Activated naive CD4-positive, alpha-beta T cell (primary cell): ENCODE measurements around the gene ZNF761.
"Not testable (repeated sequence)": the region's sequence is repeated elsewhere in the genome, so short reads cannot be mapped to it uniquely, and the experiment has no call there.

Source experiments
- DNase-seq, 4 experiments: peaks; one replicate each; lab custom pipeline; 2025; lab: John Stamatoyannopoulos, UW

The ZNF761 gene

DNA sequence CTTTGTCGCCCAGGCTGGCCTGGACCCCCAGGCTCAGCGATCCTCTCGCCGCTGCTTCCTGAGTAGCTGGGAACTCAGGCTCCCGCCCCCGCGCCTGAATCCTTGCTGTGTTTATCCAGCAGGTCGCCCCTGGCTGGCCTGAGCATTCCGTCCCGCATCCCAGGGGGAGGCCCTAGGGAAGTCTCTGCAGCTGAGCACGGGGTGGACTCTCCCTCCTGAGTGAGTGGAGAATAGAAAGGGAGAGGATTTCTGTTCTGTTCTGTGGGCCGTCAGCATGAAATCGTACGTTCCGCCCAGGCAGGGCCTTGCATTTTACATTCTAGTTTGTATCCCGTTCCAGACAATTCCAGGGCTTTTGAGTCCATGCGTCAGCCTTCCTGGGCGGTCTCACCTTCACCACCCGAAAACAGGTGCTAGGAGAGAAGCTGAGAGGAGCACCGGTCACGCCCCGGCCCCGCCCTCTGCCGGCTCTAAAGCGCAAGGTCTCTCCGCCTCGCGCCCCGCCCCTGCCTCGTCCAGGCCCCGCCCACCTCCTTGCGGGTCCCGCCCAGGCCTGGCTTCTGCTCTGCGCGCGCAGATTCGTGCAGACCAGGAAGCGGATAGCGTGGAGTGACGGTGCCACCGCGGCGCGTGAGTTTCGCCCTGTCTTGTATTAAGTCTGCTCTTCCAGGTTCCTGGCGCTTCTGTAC is at the start of gene ZNF761:
Gene ZNF761, plus strand, starts transcription at position 586 of the 689 bp plus-strand sequence. CDS start 15,285 bp downstream, outside the sequence.
- DNase-seq, result peak; percentile 91 to 99 (median 98)

DNA sequence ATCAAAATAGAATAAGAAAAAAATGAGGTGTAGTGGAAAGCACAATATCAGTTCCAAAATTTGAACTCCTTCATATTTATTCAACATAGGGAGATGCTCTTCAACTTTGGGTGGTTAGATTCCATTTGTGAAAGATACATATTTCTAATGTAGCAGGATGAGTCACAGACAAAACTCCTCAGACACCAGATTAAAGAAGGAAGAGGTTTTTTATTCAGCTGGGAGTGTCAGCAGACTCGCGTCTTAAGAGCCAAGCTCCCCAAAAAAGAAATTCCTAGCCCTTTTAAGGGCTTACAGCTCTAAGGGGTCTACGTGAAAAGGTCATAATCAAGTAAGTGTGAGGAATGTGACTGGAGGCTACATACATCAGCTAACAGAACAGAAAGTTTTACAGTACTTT is 43.6 kb upstream of the ZNF761 start:
- no peak for DNase-seq

DNA sequence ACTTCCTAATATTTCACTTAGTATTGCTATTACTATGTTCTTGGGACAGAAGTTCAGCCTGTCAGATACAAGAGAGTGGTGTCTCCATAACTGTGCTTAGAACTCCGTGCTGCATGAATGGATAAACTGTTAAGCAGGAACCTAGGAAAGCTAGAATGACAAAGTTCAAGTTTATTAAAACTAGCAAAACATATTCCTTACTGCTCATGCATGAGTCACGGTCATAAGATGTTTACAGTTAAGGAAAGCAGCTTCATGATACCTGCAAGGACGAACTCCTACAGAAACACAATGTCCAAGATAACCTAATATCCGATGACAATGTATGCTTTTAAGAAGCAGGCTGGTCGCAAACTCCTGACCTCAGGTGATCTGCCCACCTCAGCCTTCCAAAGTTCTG is 42.9 kb upstream of the ZNF761 start:
- no peak for DNase-seq

DNA sequence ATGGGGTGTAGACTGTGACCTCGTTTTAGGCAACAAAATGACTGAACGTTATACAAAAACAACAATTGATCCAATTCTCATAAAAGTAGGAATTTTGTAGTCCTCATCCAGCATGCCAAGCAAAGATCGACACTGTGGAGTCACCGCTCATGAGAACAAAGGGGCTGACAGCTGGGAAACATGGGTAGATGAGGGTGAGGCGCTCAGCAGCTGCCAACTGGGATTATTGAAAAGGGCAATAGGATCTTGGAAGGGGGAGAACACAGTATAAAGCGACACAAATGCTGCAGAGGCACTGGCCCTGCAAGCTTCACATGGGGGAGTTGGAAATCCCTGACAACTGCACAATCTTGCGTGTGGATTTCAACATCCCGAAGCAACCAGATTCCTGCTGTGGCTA is 42.2 kb upstream of the ZNF761 start:
- DNase-seq, result no peak

DNA sequence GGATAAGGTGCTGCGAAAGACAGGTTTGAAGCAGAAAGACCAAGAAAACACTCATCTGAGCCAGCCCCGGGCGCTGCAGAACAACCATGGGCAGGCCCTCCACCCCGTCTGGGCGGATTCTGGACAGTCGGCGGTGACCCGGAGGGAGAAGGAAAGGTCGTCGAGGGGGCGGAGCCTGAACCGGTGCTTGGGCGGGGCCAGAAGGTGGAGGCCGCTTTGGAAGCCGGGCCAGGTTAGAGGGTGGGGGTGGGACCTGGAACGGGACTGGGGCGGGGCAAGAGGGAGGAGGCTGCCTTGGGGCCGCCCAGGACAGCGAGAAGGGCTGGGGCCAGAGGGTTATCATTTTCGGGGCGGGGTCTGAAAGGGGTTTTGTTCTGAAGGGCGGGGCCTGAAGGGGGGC is 41.8 kb upstream of the ZNF761 start:
- no peak for DNase-seq

DNA sequence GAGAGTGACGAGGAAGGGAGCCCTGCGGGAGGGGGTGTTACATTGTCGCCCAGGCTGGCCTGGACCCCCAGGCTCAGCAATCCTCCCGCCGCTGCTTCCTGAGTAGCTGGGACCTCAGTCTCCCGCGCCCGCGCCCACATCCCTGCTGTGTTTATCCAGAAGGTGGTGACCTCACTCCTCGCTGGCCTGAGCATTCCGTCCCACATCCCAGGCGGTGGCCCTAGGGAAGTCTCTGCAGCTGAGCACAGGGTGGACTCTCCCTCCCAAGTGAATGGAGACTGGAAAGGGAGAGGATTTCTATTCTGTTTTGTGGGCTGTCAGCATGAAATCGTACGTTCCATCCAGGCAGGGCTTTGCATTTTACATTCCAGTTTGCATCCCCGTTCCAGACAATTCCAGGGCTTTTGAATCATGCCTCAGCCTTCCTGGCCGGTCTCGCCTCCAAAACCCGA is 37.2 kb upstream of the ZNF761 start:
- DNase-seq, result peak in 1 of 4 experiments; percentile 9

DNA sequence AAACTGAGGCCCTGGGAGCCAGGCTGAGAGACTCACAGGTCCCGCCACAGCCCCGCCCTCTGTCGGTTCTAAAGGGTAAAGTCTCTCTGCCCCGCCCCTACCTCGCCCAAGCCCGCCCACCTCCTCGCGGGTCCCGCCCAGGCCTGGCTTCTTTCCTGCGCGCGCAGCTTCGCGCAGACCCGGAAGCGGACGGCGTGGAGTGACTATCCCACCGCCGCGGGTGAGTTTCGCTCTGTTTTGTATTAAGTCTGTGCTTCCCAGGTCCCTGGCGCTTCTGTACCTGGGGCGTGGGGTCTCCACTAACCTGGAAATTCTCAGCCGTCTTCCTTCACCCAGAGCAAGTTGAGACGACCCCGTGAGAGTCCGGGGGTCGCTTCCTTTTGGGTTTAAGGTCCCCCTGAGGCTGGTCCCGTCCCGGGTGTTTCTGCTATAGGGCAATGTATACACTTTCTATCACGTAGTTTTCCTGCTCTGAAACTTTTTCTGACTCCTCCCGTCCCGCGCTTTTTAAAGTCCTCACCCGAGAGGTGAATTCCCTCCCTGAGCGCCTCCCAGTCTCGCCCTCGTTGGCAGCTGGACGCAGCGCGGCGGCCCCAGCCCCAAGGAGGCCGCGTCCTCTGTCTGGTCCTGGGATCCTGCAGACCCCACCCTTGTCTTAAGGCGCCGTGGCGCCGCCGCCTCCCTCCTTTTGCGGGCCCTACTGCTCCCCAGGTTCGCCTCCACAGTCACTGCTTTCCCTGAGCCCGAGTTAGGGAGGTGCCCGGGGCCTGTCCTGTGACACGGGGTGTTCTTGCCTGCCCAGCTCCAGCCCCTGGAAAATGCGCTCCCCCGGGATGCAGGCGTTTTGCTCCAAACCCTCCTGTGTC is 36.6 kb upstream of the ZNF761 start, which contains the start of gene ZNF765:
Gene ZNF765, plus strand, starts transcription at position 176 of the 866 bp plus-strand sequence. CDS start 2,867 bp downstream, outside the sequence.
- peak; percentile 93 to 97 (median 97) for DNase-seq

DNA sequence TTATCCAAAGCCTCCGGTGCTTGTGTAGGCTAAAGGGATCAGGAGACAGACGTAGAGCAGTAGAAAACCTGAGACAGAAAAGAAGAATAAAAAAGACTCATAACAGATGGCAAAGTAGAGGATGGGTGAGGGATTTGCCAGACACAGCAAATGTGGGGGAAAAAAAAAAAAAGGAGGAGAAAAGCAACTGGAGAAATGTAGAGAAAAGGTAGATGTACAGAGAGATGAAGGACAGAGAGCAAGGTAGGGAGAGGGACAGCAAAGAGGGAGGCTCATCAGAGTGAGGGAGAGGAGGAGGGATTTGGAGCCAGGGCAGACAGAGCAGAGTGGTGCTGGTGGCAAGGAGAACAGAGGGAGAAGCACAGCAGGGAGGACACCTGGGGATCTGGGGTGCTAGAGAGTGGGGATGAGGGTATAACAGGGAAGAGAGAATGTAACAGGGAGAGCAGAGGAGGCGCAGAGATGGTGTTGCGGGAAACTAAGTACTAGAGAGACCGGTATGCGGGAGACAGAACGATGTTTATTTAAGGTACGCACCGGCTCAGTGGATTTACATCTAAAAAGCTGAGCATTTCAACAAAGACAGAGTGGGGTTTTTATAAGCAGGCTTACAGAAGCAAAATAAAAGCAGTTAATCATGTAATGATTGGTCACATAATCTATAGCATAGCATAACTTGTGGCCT is 35.8 kb upstream of the ZNF761 start:
- DNase-seq, result not testable (repeated sequence)

DNA sequence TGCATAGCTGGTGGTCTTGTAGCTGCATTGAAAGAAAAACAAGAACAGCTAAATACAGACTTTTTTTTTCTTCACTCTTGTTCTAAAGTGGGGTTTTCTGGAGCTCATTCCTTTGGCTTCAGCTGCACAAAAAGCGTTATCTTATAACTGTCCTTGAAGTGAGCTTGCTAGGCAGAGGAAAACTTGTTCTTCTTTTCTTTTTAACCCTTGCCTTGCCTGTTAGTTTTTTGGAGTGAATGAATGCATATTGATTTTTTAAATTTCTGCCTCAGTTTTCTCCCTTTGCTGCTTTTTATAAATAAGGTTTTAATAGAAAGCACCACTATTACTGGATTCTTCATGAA is 35.3 kb upstream of the ZNF761 start:
- no peak for DNase-seq

DNA sequence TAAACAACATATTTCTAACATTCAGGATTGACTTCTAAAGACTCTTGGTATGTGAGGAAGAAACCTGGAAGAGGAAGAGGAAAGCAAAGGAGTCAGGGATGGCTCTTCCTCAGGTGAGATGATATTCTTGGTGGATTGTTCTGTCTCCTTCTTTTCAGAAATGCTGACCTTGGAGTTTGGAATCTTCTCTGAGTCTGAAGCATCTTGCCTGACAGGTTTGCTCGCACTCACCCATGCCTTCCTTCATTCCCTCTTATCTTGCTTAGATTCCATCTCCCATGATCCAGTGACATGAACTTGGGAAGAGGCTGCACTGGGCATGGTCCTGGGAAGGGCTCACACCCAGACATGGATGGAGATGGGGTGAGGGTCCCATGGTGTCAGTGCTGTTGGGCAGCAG is 33.9 kb upstream of the ZNF761 start:
- not testable (repeated sequence) for DNase-seq

DNA sequence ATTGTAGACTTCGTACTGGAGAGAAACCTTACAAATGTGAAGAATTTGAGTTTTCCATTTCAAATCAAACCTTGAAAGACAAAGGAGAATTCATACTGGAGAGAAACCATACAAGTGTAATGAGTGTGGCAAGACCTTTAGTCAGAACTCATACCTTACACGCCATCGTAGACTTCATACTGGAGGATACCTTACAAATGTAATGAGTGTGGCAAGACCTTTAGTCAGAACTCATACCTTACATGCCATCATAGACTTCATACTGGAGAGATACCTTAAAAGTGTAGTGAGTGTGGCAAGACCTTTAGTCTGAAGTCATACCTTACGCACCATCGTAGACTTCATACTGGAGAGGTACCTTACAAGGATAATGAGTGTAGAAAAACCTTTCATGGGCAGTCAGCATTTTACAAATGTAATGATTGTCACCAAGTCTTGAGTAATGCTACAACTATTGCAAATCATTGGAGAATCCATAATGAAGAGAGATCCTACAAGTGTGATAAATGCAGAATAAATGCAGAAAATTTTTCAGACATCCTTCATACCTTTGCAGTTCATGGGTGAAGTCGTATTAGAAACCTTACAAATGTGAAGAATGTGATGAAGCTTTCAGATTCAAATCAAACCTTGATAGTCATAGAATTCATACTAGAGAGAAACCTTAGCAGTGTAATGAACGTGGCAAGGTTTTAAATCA is 22.1 kb upstream of the ZNF761 start:
- DNase-seq, result no peak

DNA sequence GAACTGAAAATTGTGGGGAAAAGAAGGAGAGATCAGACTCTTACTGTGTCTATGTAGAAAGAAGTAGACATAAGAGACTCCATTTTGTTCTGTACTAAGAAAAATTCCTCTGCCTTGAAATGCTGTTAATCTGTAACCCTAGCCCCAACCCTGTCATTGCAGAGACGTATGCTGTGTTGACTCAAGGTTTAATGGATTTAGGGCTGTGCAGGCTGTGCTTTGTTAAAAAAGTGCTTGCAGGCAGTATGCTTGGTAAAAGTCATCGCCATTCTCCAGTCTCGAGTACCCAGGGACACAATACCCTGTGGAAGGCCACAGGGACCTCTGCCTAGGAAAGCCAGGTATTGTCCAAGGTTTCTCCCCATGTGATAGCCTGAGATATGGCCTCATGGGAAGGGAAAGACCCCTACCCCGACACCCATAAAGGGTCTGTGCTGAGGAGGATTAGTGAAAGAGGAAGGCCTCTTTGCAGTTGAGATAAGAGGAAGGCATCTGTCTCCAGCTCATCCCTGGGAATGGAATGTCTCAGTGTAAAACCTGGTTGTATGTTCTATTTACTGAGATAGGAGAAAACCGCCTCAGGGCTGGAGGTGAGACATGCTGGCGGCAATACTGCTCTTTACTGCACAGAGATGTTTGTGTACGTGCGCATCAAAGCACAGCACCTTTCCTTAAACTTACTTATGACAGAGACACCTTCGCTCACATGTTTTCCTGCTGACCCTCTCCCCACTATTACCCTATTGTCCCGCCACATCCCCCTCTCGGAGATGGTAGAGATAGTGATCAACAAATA is 11.1 kb upstream of the ZNF761 start:
- not testable (repeated sequence) for DNase-seq

DNA sequence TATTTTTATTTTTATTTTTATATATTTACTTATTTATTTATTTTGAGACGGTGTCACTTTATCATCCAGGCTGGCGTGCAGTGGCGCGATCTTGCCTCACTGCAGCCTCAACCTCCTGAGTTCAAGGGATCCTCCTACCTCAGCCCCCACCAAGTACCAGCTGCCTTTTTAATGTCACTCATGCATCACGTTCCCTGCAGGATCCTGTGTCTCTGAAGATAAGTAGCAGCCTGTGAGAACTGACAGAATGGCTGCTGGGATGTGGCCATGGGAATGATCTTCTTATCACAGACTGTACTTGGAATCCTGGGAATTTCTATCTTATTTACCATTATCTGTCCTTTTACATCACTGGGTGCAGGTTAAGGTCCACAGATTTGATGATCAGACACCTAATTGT is 9.2 kb upstream of the ZNF761 start:
- DNase-seq, result no peak

DNA sequence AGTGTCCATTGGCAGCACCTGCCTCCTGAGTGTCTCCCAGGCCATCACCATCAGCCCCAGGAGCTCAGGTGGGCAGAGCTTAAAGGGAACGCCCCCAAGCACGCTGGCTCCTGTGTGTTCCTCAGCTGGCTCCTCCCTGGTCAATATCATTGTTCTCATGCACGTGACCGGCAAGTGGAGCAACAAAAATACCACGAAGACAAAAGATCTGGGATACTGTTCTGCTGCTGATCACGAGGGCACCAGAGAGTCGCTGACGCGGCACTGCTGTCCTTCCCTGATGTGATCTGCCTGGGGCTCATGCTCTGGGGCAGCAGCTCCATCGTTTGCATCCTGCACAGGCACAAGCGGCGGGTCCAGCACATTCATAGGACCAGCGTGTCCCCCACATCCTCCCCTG is 8.7 kb upstream of the ZNF761 start:
- DNase-seq, result not testable (repeated sequence)

DNA sequence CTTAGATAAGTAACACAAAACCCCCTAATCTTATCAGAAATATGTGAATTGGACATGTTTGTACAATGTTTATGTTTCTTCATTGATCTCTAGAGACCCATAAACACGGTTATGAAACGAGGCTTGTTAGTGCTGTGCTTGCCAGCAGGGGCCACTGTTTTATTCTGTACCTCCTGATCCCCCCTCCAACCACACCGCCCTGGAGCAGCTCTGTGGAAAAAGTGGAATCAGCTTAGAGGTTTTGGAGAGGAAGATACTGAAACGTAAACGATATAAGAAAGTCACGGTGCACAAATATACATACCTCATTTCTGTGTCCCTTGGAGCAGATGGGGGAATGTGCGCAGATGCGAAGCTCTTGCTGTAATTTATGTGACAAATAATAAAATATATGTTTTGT is 8.1 kb upstream of the ZNF761 start:
- not testable (repeated sequence) for DNase-seq

DNA sequence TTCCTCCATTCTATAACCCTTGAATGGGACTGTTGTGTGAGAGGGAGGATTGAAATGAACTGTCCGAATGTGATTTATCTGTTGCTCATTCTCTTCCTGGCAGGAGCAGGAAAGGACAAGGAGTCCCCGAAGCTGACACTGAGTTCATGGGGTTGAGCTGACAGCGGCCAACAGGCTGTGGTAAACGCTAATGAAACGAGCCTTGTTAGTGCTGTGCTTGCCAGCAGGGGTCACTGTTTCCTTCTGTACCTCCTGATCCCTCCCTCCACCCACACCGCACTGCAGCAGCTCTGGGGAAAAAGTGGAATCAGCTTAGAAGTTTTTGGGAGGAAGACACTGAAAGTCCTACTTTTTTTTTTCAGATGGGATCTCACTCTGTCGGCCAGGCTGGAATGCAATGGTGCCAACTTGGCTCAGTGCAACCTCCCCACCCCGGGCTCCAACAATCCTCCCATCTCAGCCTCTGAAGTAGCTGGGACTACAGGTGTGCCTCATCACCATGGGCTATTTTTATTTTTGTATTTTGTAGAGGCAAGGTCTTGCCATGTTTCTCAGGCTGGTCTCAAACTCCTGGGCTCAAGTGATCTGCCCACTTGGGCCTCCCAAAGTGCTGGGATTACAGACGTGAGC is 6.7 kb upstream of the ZNF761 start:
- DNase-seq, result peak; percentile 12 to 43 (median 26)

DNA sequence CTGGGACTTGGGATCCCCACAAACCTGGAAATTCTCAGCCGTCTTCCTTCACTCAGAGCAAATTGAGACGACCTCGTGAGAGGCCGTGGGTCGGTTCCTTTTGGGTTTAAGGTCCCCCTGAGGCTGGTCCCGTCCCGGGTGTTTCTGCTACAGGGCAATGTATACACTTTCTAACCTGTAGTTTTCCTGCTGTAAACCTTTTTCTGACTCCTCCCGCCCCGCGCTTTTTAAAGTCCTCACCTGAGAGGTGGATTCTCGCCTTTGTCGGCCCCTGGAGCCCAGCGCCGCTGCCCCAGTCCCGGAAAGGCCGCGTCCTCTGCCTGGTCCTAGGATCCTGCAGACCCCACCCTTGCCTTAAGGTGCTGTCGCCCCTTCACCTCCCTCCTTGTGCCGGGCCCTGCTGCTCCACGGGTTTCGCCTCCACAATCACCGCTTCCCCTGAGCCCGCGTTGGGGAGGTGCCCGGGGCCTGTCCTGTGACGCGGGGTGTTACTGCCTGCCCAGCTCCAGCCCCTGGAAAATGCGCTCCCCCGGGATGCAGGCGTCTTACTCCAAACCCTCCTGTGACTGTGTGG is 391 bp downstream of the ZNF761 start:
- DNase-seq, result no peak

DNA sequence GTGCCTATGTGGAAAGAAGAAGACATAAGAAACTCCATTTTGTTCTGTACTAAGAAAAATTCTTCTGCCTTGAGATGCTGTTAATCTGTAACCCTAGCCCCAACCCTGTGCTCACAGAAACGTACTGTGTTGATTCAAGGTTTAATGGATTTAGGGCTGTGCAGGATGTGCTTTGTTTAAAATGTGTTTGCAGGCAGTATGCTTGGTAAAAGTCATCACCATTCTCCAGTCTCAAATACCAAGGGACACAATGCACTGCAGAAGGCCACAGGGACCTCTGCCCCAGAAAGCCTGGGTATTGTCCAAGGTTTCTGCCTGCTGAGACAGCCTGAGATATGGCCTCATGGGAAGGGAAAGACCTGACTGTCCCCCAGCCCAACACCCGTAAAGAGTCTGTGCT is 12.0 kb downstream of the ZNF761 start:
- DNase-seq, result not testable (repeated sequence)

DNA sequence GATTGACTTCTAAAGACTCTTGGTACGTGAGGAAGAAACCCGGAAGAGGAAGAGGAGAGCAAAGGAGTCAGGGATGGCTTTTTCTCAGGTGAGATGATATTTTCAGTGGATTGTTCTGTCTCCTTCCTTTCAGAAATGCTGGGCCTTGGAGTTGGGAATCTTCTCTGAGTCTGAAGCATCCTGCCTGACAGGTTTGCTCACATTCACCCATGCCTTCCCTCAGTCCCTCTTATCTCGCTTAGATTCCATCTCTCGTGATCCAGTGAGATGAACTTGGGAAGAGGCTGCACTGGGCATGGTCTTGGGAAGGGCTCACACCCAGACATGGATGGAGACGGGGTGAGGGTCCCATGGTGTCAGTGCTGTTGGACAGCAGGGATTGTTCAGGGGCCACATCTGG is 15.4 kb downstream of the ZNF761 start:
- DNase-seq, result not testable (repeated sequence)

DNA sequence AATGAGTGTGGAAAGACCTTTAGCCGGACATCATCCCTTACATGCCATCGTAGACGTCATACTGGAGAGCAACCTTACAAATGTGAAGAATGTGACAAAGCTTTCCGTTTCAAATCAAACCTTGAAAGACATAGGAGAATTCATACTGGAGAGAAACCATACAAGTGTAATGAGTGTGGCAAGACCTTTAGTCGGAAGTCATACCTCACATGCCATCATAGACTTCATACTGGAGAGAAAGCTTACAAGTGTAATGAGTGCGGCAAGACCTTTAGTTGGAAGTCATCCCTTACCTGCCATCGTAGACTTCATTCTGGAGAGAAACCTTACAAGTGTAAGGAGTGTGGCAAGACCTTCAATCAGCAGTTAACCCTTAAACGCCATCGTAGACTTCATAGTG is 24.0 kb downstream of the ZNF761 start:
- DNase-seq, result no peak
